ENCODE data around the gene PAGR1.
"Not testable (repeated sequence)": the region's sequence is repeated elsewhere in the genome, so short reads cannot be mapped to it uniquely, and the experiment has no call there.

DNA sequence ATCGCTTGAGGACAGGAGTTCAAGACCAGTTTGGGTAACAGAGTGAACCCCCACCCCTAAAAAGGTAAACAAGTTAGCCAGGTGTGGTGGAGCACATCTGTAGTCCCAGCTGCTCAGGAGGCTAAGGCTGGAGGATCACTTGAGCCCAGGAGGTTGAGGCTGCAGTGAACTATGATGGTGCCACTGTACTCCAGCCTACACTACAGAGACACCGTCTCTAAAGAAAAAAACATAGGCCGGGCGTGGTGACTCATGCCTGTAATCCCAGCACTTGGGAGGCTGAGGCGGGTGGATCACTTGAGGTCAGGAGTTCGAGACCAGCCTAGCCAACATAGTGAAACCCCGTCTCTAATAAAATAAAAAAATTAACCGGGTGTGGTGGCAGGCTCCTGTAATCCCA, 53.1 kb downstream of the PAGR1 start:
- TF ChIP-seq, protein P1, sequence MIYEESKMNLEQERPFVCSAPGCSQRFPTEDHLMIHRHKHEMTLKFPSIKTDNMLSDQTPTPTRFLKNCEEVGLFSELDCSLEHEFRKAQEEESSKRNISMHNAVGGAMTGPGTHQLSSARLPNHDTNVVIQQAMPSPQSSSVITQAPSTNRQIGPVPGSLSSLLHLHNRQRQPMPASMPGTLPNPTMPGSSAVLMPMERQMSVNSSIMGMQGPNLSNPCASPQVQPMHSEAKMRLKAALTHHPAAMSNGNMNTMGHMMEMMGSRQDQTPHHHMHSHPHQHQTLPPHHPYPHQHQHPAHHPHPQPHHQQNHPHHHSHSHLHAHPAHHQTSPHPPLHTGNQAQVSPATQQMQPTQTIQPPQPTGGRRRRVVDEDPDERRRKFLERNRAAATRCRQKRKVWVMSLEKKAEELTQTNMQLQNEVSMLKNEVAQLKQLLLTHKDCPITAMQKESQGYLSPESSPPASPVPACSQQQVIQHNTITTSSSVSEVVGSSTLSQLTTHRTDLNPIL (CRISPR knock-in tag; IDR thresholded peaks at IDR 0.05; ENCODE audit: low read depth): not testable (repeated sequence)
- TF ChIP-seq ZFP30 (CRISPR knock-in tag; IDR thresholded peaks at IDR 0.05); GLIS3 (CRISPR knock-in tag; IDR thresholded peaks at IDR 0.05); PPARA (CRISPR knock-in tag; IDR thresholded peaks at IDR 0.05; ENCODE audit: borderline replicate concordance); POU6F1 (CRISPR knock-in tag; IDR thresholded peaks at IDR 0.05; ENCODE audit: borderline replicate concordance, low read depth): not testable (repeated sequence)

Measured in SK-N-SH treated with all-trans-retinoic acid at 6 μM for 48 hours (cell line).